ENCODE results near the gene CRKL. TPM values are rescaled to one million over a fixed set of nuclear protein-coding genes. Genes with fewer than 3 reads are reported as not detected.
A peak's percentile ranks its signal among the peaks of the same experiment; 100 is the strongest.
"Not testable (repeated sequence)": the region's sequence is repeated elsewhere in the genome, so short reads cannot be mapped to it uniquely, and the experiment has no call there.

Gene CRKL
- total RNA-seq, 1 donor from 2014 or later = 59.1 TPM

GRCh38 chr22:20906387-20906767, 10.8 kb upstream of the CRKL start:
- Mint-ChIP-seq H3K9me3 (ENCODE audit: unreplicated experiment) (no peaks in the 10 kb centered on the region), H3K27ac (ENCODE audit: unreplicated experiment) (no peak overlapping the region), H3K4me3 (ENCODE audit: unreplicated experiment) (no peak overlapping the region), H3K4me1 (ENCODE audit: unreplicated experiment) (no peaks in the 10 kb centered on the region), H3K36me3 (ENCODE audit: low read depth, unreplicated experiment) (no peaks in the 10 kb centered on the region), H3K27me3 (ENCODE audit: unreplicated experiment) (no peaks in the 10 kb centered on the region)
- TF ChIP-seq CTCF (IDR thresholded peaks at IDR 0.05; ENCODE audit: unreplicated experiment) = no peak
- DNase-seq (ENCODE audit: low spot score) = no peak

GRCh38 chr22:20908717-20909116, 8.5 kb upstream of the CRKL start:
- H3K4me3 Mint-ChIP-seq (ENCODE audit: unreplicated experiment); H3K36me3 Mint-ChIP-seq (ENCODE audit: low read depth, unreplicated experiment); H3K27me3 Mint-ChIP-seq (ENCODE audit: unreplicated experiment); H3K27ac Mint-ChIP-seq (ENCODE audit: unreplicated experiment); H3K9me3 Mint-ChIP-seq (ENCODE audit: unreplicated experiment); DNase-seq (ENCODE audit: low spot score); H3K4me1 Mint-ChIP-seq (ENCODE audit: unreplicated experiment): not testable (repeated sequence)

GRCh38 chr22:20909543-20910303, 7.5 kb upstream of the CRKL start:
- no peak for DNase-seq (ENCODE audit: low spot score)
- TF ChIP-seq CTCF (IDR thresholded peaks at IDR 0.05; ENCODE audit: unreplicated experiment) = no peak
- H3K27me3 Mint-ChIP-seq (ENCODE audit: unreplicated experiment) = peaks cover 2% of the 10 kb centered on the region
- no peaks in the 10 kb centered on the region for H3K36me3 Mint-ChIP-seq (ENCODE audit: low read depth, unreplicated experiment)
- no peaks in the 10 kb centered on the region for H3K4me1 Mint-ChIP-seq (ENCODE audit: unreplicated experiment)
- H3K9me3 Mint-ChIP-seq (ENCODE audit: unreplicated experiment) = no peaks in the 10 kb centered on the region
- H3K4me3 Mint-ChIP-seq (ENCODE audit: unreplicated experiment) = no peak overlapping the region
- H3K27ac Mint-ChIP-seq (ENCODE audit: unreplicated experiment) = no peak overlapping the region

DNA sequence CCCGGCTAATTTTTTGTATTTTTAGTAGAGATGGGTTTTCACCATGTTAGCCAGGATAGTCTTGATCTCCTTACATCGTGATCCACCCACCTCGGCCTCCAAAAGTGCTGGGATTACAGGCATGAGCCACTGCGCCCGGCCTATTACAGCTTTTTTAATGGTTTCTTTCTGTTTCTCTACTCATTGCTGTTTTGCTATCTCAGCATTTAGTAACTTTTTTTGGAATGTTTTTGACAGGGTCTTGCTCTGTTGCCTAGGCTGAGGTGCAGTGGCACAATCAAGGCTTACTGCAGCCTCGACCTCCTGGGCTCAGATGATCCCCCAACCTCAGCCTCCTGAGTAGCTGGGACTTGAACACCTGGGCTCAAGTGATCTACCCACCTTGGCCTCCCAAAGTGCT, 4.7 kb upstream of the CRKL start:
- H3K9me3 Mint-ChIP-seq (ENCODE audit: unreplicated experiment) = no peaks in the 10 kb centered on the region
- peaks cover 10% of the 10 kb centered on the region for H3K4me1 Mint-ChIP-seq (ENCODE audit: unreplicated experiment)
- peaks cover 10% of the 10 kb centered on the region for H3K27me3 Mint-ChIP-seq (ENCODE audit: unreplicated experiment)
- H3K27ac Mint-ChIP-seq (ENCODE audit: unreplicated experiment) = no peak overlapping the region
- no peak for TF ChIP-seq CTCF (IDR thresholded peaks at IDR 0.05; ENCODE audit: unreplicated experiment)
- no peak overlapping the region for H3K4me3 Mint-ChIP-seq (ENCODE audit: unreplicated experiment)
- DNase-seq (ENCODE audit: low spot score) = no peak
- no peaks in the 10 kb centered on the region for H3K36me3 Mint-ChIP-seq (ENCODE audit: low read depth, unreplicated experiment)

DNA sequence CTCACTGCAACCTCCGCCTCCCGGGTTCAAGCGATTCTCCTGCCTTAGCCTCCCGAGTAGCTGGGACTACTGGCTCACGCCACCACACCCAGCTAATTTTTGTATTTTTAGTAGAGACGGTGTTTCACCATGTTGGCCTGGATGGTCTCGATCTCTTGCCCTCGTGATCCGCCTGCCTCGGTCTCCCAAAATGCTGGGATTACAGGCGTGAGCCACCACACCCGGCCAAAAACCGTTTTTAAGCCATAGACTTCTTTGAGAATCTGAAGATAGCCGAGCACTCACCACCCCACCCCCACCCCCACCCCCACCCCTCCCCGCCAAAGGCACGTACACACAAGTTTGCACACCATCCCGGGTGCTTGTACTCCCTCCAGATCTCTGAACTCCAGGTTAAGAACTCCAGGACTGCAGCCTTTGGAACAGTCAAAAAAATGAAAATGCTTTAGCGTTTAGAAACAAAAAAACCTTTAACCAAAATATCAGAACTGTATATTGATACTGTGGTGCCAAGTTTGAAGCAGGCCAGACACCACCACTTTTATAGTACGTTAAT, 1.5 kb downstream of the CRKL start:
- peaks cover 15% of the 10 kb centered on the region for H3K27me3 Mint-ChIP-seq (ENCODE audit: unreplicated experiment)
- peaks cover 29% of the 10 kb centered on the region for H3K4me1 Mint-ChIP-seq (ENCODE audit: unreplicated experiment)
- H3K27ac Mint-ChIP-seq (ENCODE audit: unreplicated experiment) = peak overlapping the region; percentile 83
- no peak for DNase-seq (ENCODE audit: low spot score)
- H3K36me3 Mint-ChIP-seq (ENCODE audit: low read depth, unreplicated experiment) = no peaks in the 10 kb centered on the region
- H3K4me3 Mint-ChIP-seq (ENCODE audit: unreplicated experiment) = peak overlapping the region; percentile 99
- TF ChIP-seq CTCF (IDR thresholded peaks at IDR 0.05; ENCODE audit: unreplicated experiment) = no peak
- H3K9me3 Mint-ChIP-seq (ENCODE audit: unreplicated experiment) = no peaks in the 10 kb centered on the region

All from endothelial cell (in vitro differentiated cells).